CD14-positive monocyte (primary cell): ENCODE measurements around the gene LBX2. TPM values are rescaled to one million over a fixed set of nuclear protein-coding genes. Genes with fewer than 3 reads are reported as not detected.
A peak's percentile ranks its signal among the peaks of the same experiment; 100 is the strongest.

ENCODE experiments used
- DNase-seq, 3 donors: peaks; one replicate each; pipeline ENCODE4 v3.0.0-alpha.2; 2011 to 2022
- H2AFZ ChIP-seq: 2 replicates; pipeline ENCODE4 v1.6.0; 2012; ENCODE audit warnings: mild to moderate bottlenecking, low read depth, low read length, inconsistent platforms; ENCODE audit not compliant: insufficient read depth, poor library complexity, severe bottlenecking
- H3K27ac ChIP-seq, 2 donors: 1 replicate in 1 of 2; 2 replicates in 1 of 2; pipeline ENCODE4 v1.5.1; 2012 to 2013; ENCODE audit warnings: low read length in 2 of 2, control low read depth in 1 of 2, inconsistent platforms in 1 of 2, low read depth in 1 of 2, mild to moderate bottlenecking in 1 of 2
- H3K27me3 ChIP-seq, 2 donors: one replicate each; pipeline versions ENCODE4 v1.6.0 to v1.6.1; 2011 to 2013; ENCODE audit warnings: low read length in 2 of 2; ENCODE audit not compliant: control insufficient read depth in 2 of 2, insufficient read depth in 2 of 2
- H3K36me3 ChIP-seq, 2 donors: replicated peaks in 1 of 2; 1 replicate in 1 of 2; 2 replicates in 1 of 2; pipeline versions ENCODE4 v1.5.1 to v1.6.1; 2012 to 2013; ENCODE audit warnings: low read length in 2 of 2, control low read depth in 1 of 2, inconsistent platforms in 1 of 2, mild to moderate bottlenecking in 1 of 2; ENCODE audit not compliant: insufficient read depth in 2 of 2, control insufficient read depth in 1 of 2
- H3K4me1 ChIP-seq, 2 donors: 1 replicate in 1 of 2; 2 replicates in 1 of 2; pipeline versions ENCODE4 v1.5.1 to v1.6.1; 2012 to 2013; ENCODE audit warnings: low read length in 2 of 2, control low read depth in 1 of 2, inconsistent platforms in 1 of 2, mild to moderate bottlenecking in 1 of 2, moderate library complexity in 1 of 2; ENCODE audit not compliant: insufficient read depth in 2 of 2, control insufficient read depth in 1 of 2
- H3K4me2 ChIP-seq: replicated peaks from 2 replicates; pipeline ENCODE3; 2012; ENCODE audit warnings: low read length, moderate library complexity, mild to moderate bottlenecking; ENCODE audit not compliant: poor library complexity, severe bottlenecking; ENCODE audit errors: extremely low read depth
- H3K4me3 ChIP-seq, 3 experiments: fragments of 200-600 bp in 1 of 3; sonication (generic) in 1 of 3; replicated peaks in 1 of 3; 1 replicate in 2 of 3; 2 replicates in 1 of 3; pipeline ENCODE4 v1.5.1; 2011 to 2013; ENCODE audit warnings: low read length in 3 of 3, mild to moderate bottlenecking in 3 of 3, control low read depth in 2 of 3, low read depth in 2 of 3, inconsistent platforms in 1 of 3, moderate library complexity in 1 of 3
- H3K79me2 ChIP-seq: 2 replicates; pipeline ENCODE4 v1.6.0; 2012; ENCODE audit warnings: mild to moderate bottlenecking, control low read depth, inconsistent platforms, low read length, moderate library complexity; ENCODE audit not compliant: insufficient read depth
- H3K9ac ChIP-seq: 2 replicates; pipeline ENCODE4 v1.6.0; 2017; ENCODE audit warnings: low read length, mild to moderate bottlenecking; ENCODE audit not compliant: insufficient read depth, poor library complexity, severe bottlenecking
- H3K9me3 ChIP-seq, 2 donors: replicated peaks in 1 of 2; 1 replicate in 1 of 2; 2 replicates in 1 of 2; pipeline versions ENCODE4 v1.5.1 to v1.6.1; 2012 to 2013; ENCODE audit warnings: low read length in 2 of 2, control low read depth in 1 of 2; ENCODE audit not compliant: control insufficient read depth in 1 of 2, insufficient read depth in 1 of 2
- H4K20me1 ChIP-seq: 2 replicates; pipeline ENCODE4 v1.6.0; 2012; ENCODE audit warnings: mild to moderate bottlenecking, low read length, control low read depth, moderate library complexity; ENCODE audit not compliant: insufficient read depth
- H3K27ac Mint-ChIP-seq, 7 donors: one replicate each; pipeline ENCODE4 v1.8.0; 2020; ENCODE audit warnings: mild to moderate bottlenecking in 7 of 7, mixed read lengths in 7 of 7, moderate library complexity in 6 of 7, inconsistent platforms in 2 of 7
- H3K27me3 Mint-ChIP-seq, 3 donors: one replicate each; pipeline ENCODE4 v1.8.0; 2021 to 2022; ENCODE audit warnings: low read depth in 3 of 3, mild to moderate bottlenecking in 3 of 3, mixed read lengths in 3 of 3, moderate library complexity in 3 of 3, inconsistent platforms in 1 of 3
- H3K36me3 Mint-ChIP-seq, 2 donors: one replicate each; pipeline ENCODE4 v1.8.0; 2020; ENCODE audit warnings: mixed read lengths in 2 of 2, inconsistent platforms in 1 of 2, mild to moderate bottlenecking in 1 of 2
- H3K4me1 Mint-ChIP-seq: one replicate; pipeline ENCODE4 v1.8.0; 2020; ENCODE audit warnings: mild to moderate bottlenecking, mixed read lengths
- H3K4me3 Mint-ChIP-seq, 2 donors: one replicate each; pipeline ENCODE4 v1.8.0; 2020; ENCODE audit warnings: mild to moderate bottlenecking in 2 of 2, mixed read lengths in 2 of 2, moderate library complexity in 1 of 2
- H3K9me3 Mint-ChIP-seq, 7 donors: one replicate each; pipeline ENCODE4 v1.8.0; 2020 to 2022; ENCODE audit warnings: mixed read lengths in 7 of 7, mild to moderate bottlenecking in 6 of 7, moderate library complexity in 6 of 7, inconsistent platforms in 2 of 7
- CTCF ChIP-seq: fragments of 200-600 bp; IDR thresholded peaks from one replicate; pipeline ENCODE4 v1.8.0; 2022; ENCODE audit warnings: antibody characterized with exemption, mild to moderate bottlenecking
- WGBS: methylation state at CpG from one replicate; pipeline ENCODE4 v1.1.5; 2013; ENCODE audit warnings: missing lambda C conversion rate; ENCODE audit not compliant: insufficient coverage; 5-methylcytosine and 5-hydroxymethylcytosine counted together
- intact Hi-C, 2 donors: fragments of 100-400 bp; cut with micrococcal nuclease; formaldehyde crosslinking; loops; one replicate each; pipeline versions ENCODE4 v1.15.0 to v1.15.1; 2023
- polyA plus RNA-seq, 3 donors: library from polyadenylated mRNA; depleted of rRNA in 1 of 3; unstranded in 2 of 3; stranded (reverse) in 1 of 3; fragments of 300-500 nt in 2 of 3; fragments of >200 nt in 1 of 3; fragmentation: Illumina TruSeq in 2 of 3; gene quantifications; 1 replicate in 2 of 3; 2 replicates in 1 of 3; pipeline ENCODE4 v1.2.3, GENCODE V29; 2012 to 2021

LBX2 gene
- polyA plus RNA-seq, 3 donors = 0.46 to 0.76 TPM; not detected in 1

DNA sequence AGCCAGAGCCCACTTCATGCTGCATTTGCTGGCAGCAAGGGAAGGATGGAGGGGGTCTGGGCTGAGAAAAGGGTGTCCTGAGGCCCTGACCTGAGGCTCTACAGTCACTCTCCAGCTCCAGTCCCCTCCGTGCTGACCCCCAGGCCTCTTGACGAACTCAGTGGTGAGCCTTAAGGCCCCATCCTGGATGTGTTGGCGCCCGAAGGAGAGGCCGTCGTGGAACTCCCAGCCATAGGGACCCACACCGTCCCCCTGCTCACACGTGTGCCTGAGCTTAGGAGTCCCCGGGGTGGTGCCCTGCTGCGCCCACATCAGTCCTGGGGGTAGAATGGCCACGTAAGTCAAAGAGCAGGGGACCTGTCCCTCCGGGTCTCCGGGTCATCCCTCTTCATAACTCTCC lies 35.0 kb downstream of the LBX2 start:
- Histone ChIP-seq H3K79me2 (peaks cover 13% of the 10 kb centered on the region), H2AFZ (peak overlapping the region; percentile 83), H3K4me2 (peak overlapping the region; percentile 94), H3K9ac (peak overlapping the region; percentile 79), H3K27ac (peak overlapping the region in 1 of 2 donors; percentile 93), H3K9me3 (no peaks in the 10 kb centered on the region), H3K4me1 (peaks cover 14 to 23% of the 10 kb centered on the region in 2 donors), H3K27me3 (no peaks in the 10 kb centered on the region), H4K20me1 (peaks cover 6% of the 10 kb centered on the region), H3K4me3 (peak overlapping the region; percentile 51 to 86 (median 53)), H3K36me3 (peaks cover 19 to 24% of the 10 kb centered on the region in 2 donors)
- Mint-ChIP-seq H3K4me1 (peaks cover 27% of the 10 kb centered on the region), H3K9me3 (peaks cover 0 to 3% (median 0%) of the 10 kb centered on the region in 7 donors), H3K4me3 (peak overlapping the region; percentile 91 to 97), H3K27me3 (no peaks in the 10 kb centered on the region), H3K36me3 (peaks cover 18 to 24% of the 10 kb centered on the region in 2 donors), H3K27ac (peak overlapping the region in 4 of 7 donors; percentile 43 to 75 (median 70))
- intact Hi-C loops = no loop called here
- no peak for TF ChIP-seq CTCF
- 18% methylated on average over 11 of the region's 13 CpGs for WGBS
- DNase-seq = no peak

- Histone ChIP-seq H3K27me3 (no peaks in the 10 kb centered on the region), H3K79me2 (peaks cover 20% of the 10 kb centered on the region), H3K4me1 (peaks cover 24 to 33% of the 10 kb centered on the region in 2 donors), H3K4me2 (no peak overlapping the region), H4K20me1 (peaks cover 6% of the 10 kb centered on the region), H3K9me3 (no peaks in the 10 kb centered on the region), H3K27ac (no peak overlapping the region), H2AFZ (no peak overlapping the region), H3K36me3 (peaks cover 19 to 24% of the 10 kb centered on the region in 2 donors), H3K9ac (no peak overlapping the region), H3K4me3 (no peak overlapping the region)
- 100% methylated on average over 4 of the region's 4 CpGs for WGBS
- Mint-ChIP-seq H3K36me3 (peaks cover 18 to 24% of the 10 kb centered on the region in 2 donors), H3K4me1 (peaks cover 36% of the 10 kb centered on the region), H3K9me3 (peaks cover 0 to 3% (median 0%) of the 10 kb centered on the region in 7 donors), H3K4me3 (peak overlapping the region in 1 of 2 donors; percentile 25), H3K27ac (peak overlapping the region in 1 of 7 donors; percentile 15), H3K27me3 (peaks cover 0 to 2% (median 0%) of the 10 kb centered on the region in 3 donors)
- intact Hi-C loops = no loop called here
- TF ChIP-seq CTCF = no peak
- no peak for DNase-seq
Measured at GRCh38 chr2:74462786-74463105, 36.7 kb downstream of the LBX2 start.
